ENCODE data around the gene HTRA3.

The HTRA3 gene

GRCh38 chr4:8334786-8335460 lies 65.4 kb downstream of the HTRA3 start:
- Histone ChIP-seq H3K4me2 (ENCODE audit: low read length) (no peak overlapping the region), H3K79me2 (ENCODE audit: low read length) (no peaks in the 10 kb centered on the region), H2AFZ (ENCODE audit: low read depth, low read length) (no peak overlapping the region), H3K4me1 (ENCODE audit: low read length) (peaks cover 9% of the 10 kb centered on the region), H3K27ac (ENCODE audit: low read length) (no peak overlapping the region), H4K20me1 (ENCODE audit: insufficient read depth, low read length) (no peaks in the 10 kb centered on the region), H3K4me3 (ENCODE audit: low read length) (no peak overlapping the region), H3K36me3 (replicated peaks; ENCODE audit: low read depth, low read length) (no peaks in the 10 kb centered on the region), H3K9me3 (ENCODE audit: insufficient read depth, low read length) (no peaks in the 10 kb centered on the region), H3K9ac (ENCODE audit: low read length) (no peak overlapping the region), H3K27me3 (ENCODE audit: low read depth, low read length) (peaks cover 3% of the 10 kb centered on the region; the same call in 1 of the 2 replicates)
- TF ChIP-seq EZH2phosphoT487 (IDR thresholded peaks at IDR 0.05; ENCODE audit: low read depth): no peak
- TF ChIP-seq CTCF (IDR thresholded peaks at IDR 0.05; ENCODE audit: low read depth, low read length): no peak

- peaks cover 3% of the 10 kb centered on the region; the same call in 1 of the 2 replicates for H3K27me3 ChIP-seq (ENCODE audit: low read depth, low read length)
- no peaks in the 10 kb centered on the region for H4K20me1 ChIP-seq (ENCODE audit: insufficient read depth, low read length)
- peaks cover 9% of the 10 kb centered on the region for H3K4me1 ChIP-seq (ENCODE audit: low read length)
- H2AFZ ChIP-seq (ENCODE audit: low read depth, low read length): no peak overlapping the region
- no peak overlapping the region for H3K27ac ChIP-seq (ENCODE audit: low read length)
- no peak overlapping the region for H3K9ac ChIP-seq (ENCODE audit: low read length)
- H3K4me3 ChIP-seq (ENCODE audit: low read length): no peak overlapping the region
- no peak overlapping the region for H3K4me2 ChIP-seq (ENCODE audit: low read length)
- no peaks in the 10 kb centered on the region for H3K9me3 ChIP-seq (ENCODE audit: insufficient read depth, low read length)
- H3K79me2 ChIP-seq (ENCODE audit: low read length): no peaks in the 10 kb centered on the region
- TF ChIP-seq EZH2phosphoT487 (IDR thresholded peaks at IDR 0.05; ENCODE audit: low read depth) (no peak), CTCF (IDR thresholded peaks at IDR 0.05; ENCODE audit: low read depth, low read length) (no peak)
- no peaks in the 10 kb centered on the region for H3K36me3 ChIP-seq (replicated peaks; ENCODE audit: low read depth, low read length)
Observed at GRCh38 chr4:8335848-8336247, 66.3 kb downstream of the HTRA3 start.

GRCh38 chr4:8336412-8337075 lies 67.0 kb downstream of the HTRA3 start:
- no peak overlapping the region for H3K4me2 ChIP-seq (ENCODE audit: low read length)
- H4K20me1 ChIP-seq (ENCODE audit: insufficient read depth, low read length): no peaks in the 10 kb centered on the region
- H2AFZ ChIP-seq (ENCODE audit: low read depth, low read length): no peak overlapping the region
- no peaks in the 10 kb centered on the region for H3K36me3 ChIP-seq (replicated peaks; ENCODE audit: low read depth, low read length)
- H3K27ac ChIP-seq (ENCODE audit: low read length): no peak overlapping the region
- H3K79me2 ChIP-seq (ENCODE audit: low read length): no peaks in the 10 kb centered on the region
- TF ChIP-seq CTCF (IDR thresholded peaks at IDR 0.05; ENCODE audit: low read depth, low read length) (no peak), EZH2phosphoT487 (IDR thresholded peaks at IDR 0.05; ENCODE audit: low read depth) (no peak)
- no peak overlapping the region for H3K9ac ChIP-seq (ENCODE audit: low read length)
- no peaks in the 10 kb centered on the region for H3K9me3 ChIP-seq (ENCODE audit: insufficient read depth, low read length)
- H3K27me3 ChIP-seq (ENCODE audit: low read depth, low read length): peaks cover 3% of the 10 kb centered on the region; the same call in 1 of the 2 replicates
- H3K4me3 ChIP-seq (ENCODE audit: low read length): no peak overlapping the region
- peaks cover 9% of the 10 kb centered on the region for H3K4me1 ChIP-seq (ENCODE audit: low read length)

DNA sequence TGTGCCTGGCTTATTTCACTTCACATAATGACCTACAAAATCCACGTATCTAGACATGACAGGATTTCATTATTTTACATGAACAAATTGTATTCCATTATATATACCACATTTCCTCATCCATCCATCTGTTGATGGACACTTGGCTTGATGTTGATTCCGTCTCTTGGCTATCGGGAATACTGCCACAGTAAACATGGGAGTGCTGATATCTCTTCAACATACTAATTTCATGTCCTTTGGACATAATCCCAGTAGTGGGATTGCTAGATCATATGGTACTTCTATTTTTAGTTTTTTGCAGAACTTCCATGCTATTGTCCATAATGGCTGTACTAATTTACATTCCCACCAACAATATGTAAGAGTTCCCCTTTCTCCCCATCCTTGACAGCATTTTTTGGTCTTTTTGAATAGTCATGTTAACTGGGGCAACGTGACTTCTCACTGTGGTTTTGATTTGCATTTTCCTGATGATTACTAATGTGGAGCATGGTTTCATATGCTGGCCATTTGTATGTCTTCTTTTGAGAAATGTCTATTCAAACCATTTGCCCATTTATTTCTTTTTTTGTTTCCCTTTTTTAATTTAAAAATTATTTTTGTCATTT lies 68.9 kb downstream of the HTRA3 start:
- Histone ChIP-seq H3K79me2 (ENCODE audit: low read length) (no peaks in the 10 kb centered on the region), H3K4me3 (ENCODE audit: low read length) (no peak overlapping the region), H3K27me3 (ENCODE audit: low read depth, low read length) (peaks cover 3% of the 10 kb centered on the region; the same call in 1 of the 2 replicates), H3K36me3 (replicated peaks; ENCODE audit: low read depth, low read length) (no peaks in the 10 kb centered on the region), H3K9me3 (ENCODE audit: insufficient read depth, low read length) (no peaks in the 10 kb centered on the region), H3K4me1 (ENCODE audit: low read length) (peaks cover 9% of the 10 kb centered on the region), H3K4me2 (ENCODE audit: low read length) (no peak overlapping the region), H3K27ac (ENCODE audit: low read length) (no peak overlapping the region), H4K20me1 (ENCODE audit: insufficient read depth, low read length) (no peaks in the 10 kb centered on the region), H3K9ac (ENCODE audit: low read length) (no peak overlapping the region), H2AFZ (ENCODE audit: low read depth, low read length) (no peak overlapping the region)
- no peak for TF ChIP-seq CTCF (IDR thresholded peaks at IDR 0.05; ENCODE audit: low read depth, low read length)
- TF ChIP-seq EZH2phosphoT487 (IDR thresholded peaks at IDR 0.05; ENCODE audit: low read depth): no peak
